K562 (cell line): ENCODE data around the gene RBMS3. TPM values are rescaled to one million over a fixed set of nuclear protein-coding genes. Genes with fewer than 3 reads are reported as not detected.

ENCODE experiments used
- ATAC-seq: fragments of 200-7000 bp; cut with Tn5 transposase; 3 replicates; pipeline ENCODE4 v1.9.1; 2020; ENCODE audit warnings: moderate library complexity
- BruUV-seq: library from RNA; stranded (reverse); fragments of 400-500 nt; replicated peaks from 2 replicates; lab custom pipeline; 2021; lab: Mats Ljungman, UMichigan
- CTCF ChIA-PET: fragments of 300-600 bp; formaldehyde crosslinking; extraction: SDS; loops from one replicate; lab custom pipeline; 2021; ENCODE audit warnings: low intra/inter-chr PET ratio; lab: Yijun Ruan, JAX
- POLR2A ChIA-PET: fragments of 300-600, 350-650 bp; sonication (Branson Sonifier 250); formaldehyde crosslinking; extraction: SDS; loops from one replicate; lab custom pipeline; 2021; ENCODE audit warnings: antibody characterized with exemption, inconsistent platforms; lab: Yijun Ruan, JAX
- DNase-seq, 4 experiments: peaks; one replicate each; pipeline versions ENCODE4 v3.0.0 to v3.0.0-alpha.2; 2011 to 2018; ENCODE audit warnings: low spot score in 3 of 4, mixed read lengths in 3 of 4; ENCODE audit errors: extremely low read depth in 1 of 4
- FAIRE-seq: peaks from 2 replicates; lab custom pipeline; 2011; peaks lifted over from hg19 to GRCh38; lab: Jason Lieb, UNC
- H2AFZ ChIP-seq: 2 replicates; pipeline ENCODE4 v1.6.0; 2011; ENCODE audit warnings: low read depth, low read length, control low read depth, inconsistent platforms
- H3K27ac ChIP-seq: fragments of 200-600 bp; 3 replicates; pipeline ENCODE4 v1.8.0; 2011; ENCODE audit warnings: low read depth, mild to moderate bottlenecking, control low read depth, inconsistent platforms, low read length, moderate library complexity, mixed read lengths; ENCODE audit errors: extremely low read depth
- H3K27me3 ChIP-seq, 2 experiments: fragments of 300-600 bp in 1 of 2; 2 replicates in 1 of 2; 3 replicates in 1 of 2; pipeline versions ENCODE4 v1.6.0 to v1.8.0; 2011; ENCODE audit warnings: inconsistent platforms in 2 of 2, low read length in 2 of 2, mild to moderate bottlenecking in 1 of 2, mixed read lengths in 1 of 2, moderate library complexity in 1 of 2; ENCODE audit not compliant: control insufficient read depth in 2 of 2, insufficient read depth in 2 of 2
- H3K36me3 ChIP-seq: fragments of 300-600 bp; 3 replicates; pipeline ENCODE4 v1.8.0; 2011; ENCODE audit warnings: mild to moderate bottlenecking, low read length, inconsistent platforms; ENCODE audit not compliant: control insufficient read depth, insufficient read depth
- H3K4me1 ChIP-seq, 2 experiments: fragments of 200-600 bp in 1 of 2; replicated peaks in 1 of 2; 2 replicates in 1 of 2; 3 replicates in 1 of 2; pipeline versions ENCODE4 v1.5.1 to v1.8.0; 2011; ENCODE audit warnings: inconsistent platforms in 2 of 2, low read length in 2 of 2, mild to moderate bottlenecking in 1 of 2, mixed read lengths in 1 of 2, moderate library complexity in 1 of 2; ENCODE audit not compliant: control insufficient read depth in 2 of 2, insufficient read depth in 2 of 2
- H3K4me2 ChIP-seq: 2 replicates; pipeline ENCODE4 v1.6.1; 2011; ENCODE audit warnings: low read length, control low read depth, inconsistent platforms, mixed read lengths; ENCODE audit not compliant: insufficient read depth
- H3K4me3 ChIP-seq: fragments of 200-600 bp; sonication (generic), shearing (Covaris generic); 2 replicates; pipeline ENCODE4 v1.5.1; 2016; ENCODE audit warnings: control low read depth, inconsistent platforms
- H3K79me2 ChIP-seq: fragments of 200-600 bp; 3 replicates; pipeline ENCODE4 v1.8.0; 2011; ENCODE audit warnings: low read length, inconsistent platforms; ENCODE audit not compliant: control insufficient read depth, insufficient read depth
- H3K9ac ChIP-seq, 2 experiments: 2 replicates each; pipeline versions ENCODE4 v1.6.0 to v1.6.1; 2011; ENCODE audit warnings: low read depth in 2 of 2, low read length in 2 of 2, control low read depth in 1 of 2, inconsistent platforms in 1 of 2, mild to moderate bottlenecking in 1 of 2, mixed read lengths in 1 of 2; ENCODE audit not compliant: insufficient read depth in 1 of 2
- H3K9me1 ChIP-seq: one replicate; pipeline ENCODE4 v1.6.0; 2011; ENCODE audit warnings: inconsistent platforms, mild to moderate bottlenecking, low read length, moderate library complexity; ENCODE audit not compliant: control insufficient read depth, insufficient read depth
- H3K9me3 ChIP-seq: replicated peaks from 2 replicates; pipeline ENCODE4 v1.5.1; 2011; ENCODE audit warnings: low read depth, low read length, inconsistent platforms; ENCODE audit not compliant: control insufficient read depth, insufficient read depth
- H4K20me1 ChIP-seq: replicated peaks from 2 replicates; pipeline ENCODE4 v1.6.1; 2011; ENCODE audit warnings: low read length, inconsistent platforms, mixed read lengths; ENCODE audit not compliant: control insufficient read depth, insufficient read depth
- CEBPG ChIP-seq, 3 experiments: fragments of 200-800 bp in 1 of 3; sonication (Bioruptor generic) in 1 of 3; sonication (generic) in 1 of 3; formaldehyde crosslinking in 1 of 3; IDR thresholded peaks in 2 of 3; conservative IDR thresholded peaks in 1 of 3; 2 replicates each; pipeline versions ENCODE4 v1.6.1 to v1.8.0; 2016 to 2022; ENCODE audit warnings: missing compliant biosample characterization in 2 of 3, missing genetic modification characterization in 2 of 3, mild to moderate bottlenecking in 1 of 3, missing genetic modification reagents in 1 of 3
- FOXP1 ChIP-seq: sonication (generic); formaldehyde crosslinking; IDR thresholded peaks from 2 replicates; pipeline ENCODE4 v1.8.0; 2022; ENCODE audit warnings: mild to moderate bottlenecking, missing genetic modification reagents
- JUN ChIP-seq, 2 experiments: sonication (generic) in 1 of 2; formaldehyde crosslinking in 1 of 2; IDR thresholded peaks; 2 replicates each; pipeline versions ENCODE4 v1.6.1 to v1.8.0; 2012 to 2022; ENCODE audit warnings: borderline replicate concordance in 2 of 2, mild to moderate bottlenecking in 2 of 2, improper control_type of control experiment in 1 of 2, low read depth in 1 of 2, low read length in 1 of 2, missing genetic modification reagents in 1 of 2
- MEF2A ChIP-seq: IDR thresholded peaks from 2 replicates; pipeline ENCODE4 v1.6.1; 2011; ENCODE audit warnings: low read depth, mild to moderate bottlenecking, low read length, moderate library complexity; ENCODE audit not compliant: control insufficient read depth
- MEIS2 ChIP-seq: fragments of 450-650 bp; IDR thresholded peaks from 2 replicates; pipeline ENCODE4 v1.6.1; 2014; ENCODE audit warnings: mild to moderate bottlenecking; ENCODE audit not compliant: partially characterized antibody
- MTF1 ChIP-seq: fragments of 250-450 bp; sonication (Bioruptor Pico); IDR thresholded peaks from 2 replicates; pipeline ENCODE4 v1.9.0; 2021; ENCODE audit warnings: moderate library complexity, mild to moderate bottlenecking, inconsistent platforms, borderline replicate concordance
- PML ChIP-seq: IDR thresholded peaks from 2 replicates; pipeline ENCODE4 v1.6.1; 2012; ENCODE audit warnings: low read length, inconsistent platforms
- ZNF263 ChIP-seq: sonication (generic); formaldehyde crosslinking; IDR thresholded peaks from 2 replicates; pipeline ENCODE4 v1.8.0; 2022; ENCODE audit warnings: mild to moderate bottlenecking, missing genetic modification reagents, borderline replicate concordance
- WGBS: fragments of 100-300 bp; shearing (Covaris generic); methylation state at CpG from one replicate; pipeline ENCODE4 v1.1.6; 2016; ENCODE audit warnings: low coverage, mixed read lengths; ENCODE audit not compliant: insufficient coverage; ENCODE audit errors: missing lambda C conversion rate; 5-methylcytosine and 5-hydroxymethylcytosine counted together
- in situ Hi-C: fragments of 300-500 bp; cut with MboI; formaldehyde crosslinking; loops from 4 replicates; pipeline ENCODE4 v1.15.0; 2018; ENCODE audit warnings: inconsistent platforms, mixed read lengths
- intact Hi-C: fragments of 100-400 bp; cut with micrococcal nuclease; formaldehyde crosslinking; loops from 2 replicates; pipeline ENCODE4 v1.14.2; 2022
- polyA plus RNA-seq, 8 experiments: library from polyadenylated mRNA; depleted of rRNA in 4 of 8; stranded (reverse) in 5 of 8; unstranded in 3 of 8; fragments of >200 nt; fragmentation: Nextera tagmentation in 2 of 8; fragmentation: Illumina TruSeq in 1 of 8; extraction: Ambion mirVana in 2 of 8; extraction: Trizol in 1 of 8; gene quantifications; 2 replicates each; pipeline versions ENCODE4 v1.2.1 to v1.2.3, GENCODE V29; 2011 to 2014; ENCODE audit warnings: inconsistent platforms in 1 of 8, missing spikeins in 1 of 8
- total RNA-seq, 7 experiments: library from RNA; depleted of rRNA in 6 of 7; stranded (reverse); fragments of >200 nt in 6 of 7; fragmentation: Illumina TruSeq in 2 of 7; extraction: Trizol in 2 of 7; gene quantifications; 2 replicates each; pipeline versions ENCODE4 v1.2.1 to v1.2.3, GENCODE V29; 2011 to 2021; ENCODE audit warnings: low replicate concordance in 1 of 7
- TF ChIP-seq, protein P1 (sequence below): sonication (generic); formaldehyde crosslinking; IDR thresholded peaks from 2 replicates; pipeline ENCODE4 v1.8.0; 2022; ENCODE audit warnings: mild to moderate bottlenecking, missing genetic modification reagents
- TF ChIP-seq, protein P2 (sequence below): sonication (generic); formaldehyde crosslinking; IDR thresholded peaks from 2 replicates; pipeline ENCODE4 v1.8.1; 2023; ENCODE audit warnings: mild to moderate bottlenecking, missing genetic modification reagents
- TF ChIP-seq, protein P3 (sequence below): fragments of 450-650 bp; formaldehyde crosslinking; IDR thresholded peaks from 2 replicates; pipeline ENCODE4 v1.4.0; 2020; ENCODE audit warnings: mild to moderate bottlenecking, mixed read lengths
- TF ChIP-seq, protein P4 (sequence below): sonication (generic); formaldehyde crosslinking; IDR thresholded peaks from 2 replicates; pipeline ENCODE4 v1.8.1; 2023; ENCODE audit warnings: mild to moderate bottlenecking, missing genetic modification reagents, moderate library complexity

Gene RBMS3
- total and polyA plus RNA-seq, 9 of the 15 experiments (the other 6 are each of a cell fraction or from before 2014, with no cell fraction given), result 0.20 TPM; not detected in 8

DNA sequence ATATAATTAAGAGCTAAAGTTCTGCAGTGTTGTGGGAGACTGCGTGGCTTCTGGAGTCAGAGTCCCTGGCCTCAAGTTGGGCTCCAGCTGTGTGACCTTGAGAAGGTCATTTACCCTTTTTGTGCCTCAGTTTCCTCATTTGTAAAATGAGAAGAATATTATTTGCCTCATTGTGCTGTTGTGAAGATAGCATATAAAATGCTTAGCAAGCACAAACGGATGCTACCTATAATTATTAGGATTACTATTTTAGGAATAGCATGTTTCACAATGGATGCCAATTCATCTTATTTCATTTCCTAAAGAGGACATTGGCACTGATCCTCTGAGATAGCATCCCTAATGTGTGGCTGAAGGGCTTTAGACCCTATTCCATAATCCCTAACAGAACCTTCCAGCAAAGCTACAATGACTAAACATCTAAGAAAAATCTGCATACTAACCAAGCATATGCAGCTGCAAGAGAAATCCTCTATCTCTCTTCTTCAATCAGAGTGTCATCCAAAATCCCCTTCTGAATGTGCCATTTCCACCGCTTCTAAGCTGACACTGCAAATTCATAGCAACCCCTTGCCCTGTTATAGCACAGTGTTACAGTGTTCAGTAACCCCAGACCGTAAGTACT is 148.3 kb downstream of the RBMS3 start (continued):
- TF ChIP-seq, protein P1, sequence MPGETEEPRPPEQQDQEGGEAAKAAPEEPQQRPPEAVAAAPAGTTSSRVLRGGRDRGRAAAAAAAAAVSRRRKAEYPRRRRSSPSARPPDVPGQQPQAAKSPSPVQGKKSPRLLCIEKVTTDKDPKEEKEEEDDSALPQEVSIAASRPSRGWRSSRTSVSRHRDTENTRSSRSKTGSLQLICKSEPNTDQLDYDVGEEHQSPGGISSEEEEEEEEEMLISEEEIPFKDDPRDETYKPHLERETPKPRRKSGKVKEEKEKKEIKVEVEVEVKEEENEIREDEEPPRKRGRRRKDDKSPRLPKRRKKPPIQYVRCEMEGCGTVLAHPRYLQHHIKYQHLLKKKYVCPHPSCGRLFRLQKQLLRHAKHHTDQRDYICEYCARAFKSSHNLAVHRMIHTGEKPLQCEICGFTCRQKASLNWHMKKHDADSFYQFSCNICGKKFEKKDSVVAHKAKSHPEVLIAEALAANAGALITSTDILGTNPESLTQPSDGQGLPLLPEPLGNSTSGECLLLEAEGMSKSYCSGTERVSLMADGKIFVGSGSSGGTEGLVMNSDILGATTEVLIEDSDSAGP (CRISPR knock-in tag), result no peak
- TF ChIP-seq FOXP1 (no peak), PML (no peak), JUN (IDR thresholded peaks at IDR 0.05; ENCODE audit: borderline replicate concordance, low read depth, low read length) (no peak), JUN (CRISPR knock-in tag; IDR thresholded peaks at IDR 0.05; ENCODE audit: borderline replicate concordance) (no peak)
- TF ChIP-seq, protein P2, sequence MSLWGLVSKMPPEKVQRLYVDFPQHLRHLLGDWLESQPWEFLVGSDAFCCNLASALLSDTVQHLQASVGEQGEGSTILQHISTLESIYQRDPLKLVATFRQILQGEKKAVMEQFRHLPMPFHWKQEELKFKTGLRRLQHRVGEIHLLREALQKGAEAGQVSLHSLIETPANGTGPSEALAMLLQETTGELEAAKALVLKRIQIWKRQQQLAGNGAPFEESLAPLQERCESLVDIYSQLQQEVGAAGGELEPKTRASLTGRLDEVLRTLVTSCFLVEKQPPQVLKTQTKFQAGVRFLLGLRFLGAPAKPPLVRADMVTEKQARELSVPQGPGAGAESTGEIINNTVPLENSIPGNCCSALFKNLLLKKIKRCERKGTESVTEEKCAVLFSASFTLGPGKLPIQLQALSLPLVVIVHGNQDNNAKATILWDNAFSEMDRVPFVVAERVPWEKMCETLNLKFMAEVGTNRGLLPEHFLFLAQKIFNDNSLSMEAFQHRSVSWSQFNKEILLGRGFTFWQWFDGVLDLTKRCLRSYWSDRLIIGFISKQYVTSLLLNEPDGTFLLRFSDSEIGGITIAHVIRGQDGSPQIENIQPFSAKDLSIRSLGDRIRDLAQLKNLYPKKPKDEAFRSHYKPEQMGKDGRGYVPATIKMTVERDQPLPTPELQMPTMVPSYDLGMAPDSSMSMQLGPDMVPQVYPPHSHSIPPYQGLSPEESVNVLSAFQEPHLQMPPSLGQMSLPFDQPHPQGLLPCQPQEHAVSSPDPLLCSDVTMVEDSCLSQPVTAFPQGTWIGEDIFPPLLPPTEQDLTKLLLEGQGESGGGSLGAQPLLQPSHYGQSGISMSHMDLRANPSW (CRISPR knock-in tag), result no peak

DNA sequence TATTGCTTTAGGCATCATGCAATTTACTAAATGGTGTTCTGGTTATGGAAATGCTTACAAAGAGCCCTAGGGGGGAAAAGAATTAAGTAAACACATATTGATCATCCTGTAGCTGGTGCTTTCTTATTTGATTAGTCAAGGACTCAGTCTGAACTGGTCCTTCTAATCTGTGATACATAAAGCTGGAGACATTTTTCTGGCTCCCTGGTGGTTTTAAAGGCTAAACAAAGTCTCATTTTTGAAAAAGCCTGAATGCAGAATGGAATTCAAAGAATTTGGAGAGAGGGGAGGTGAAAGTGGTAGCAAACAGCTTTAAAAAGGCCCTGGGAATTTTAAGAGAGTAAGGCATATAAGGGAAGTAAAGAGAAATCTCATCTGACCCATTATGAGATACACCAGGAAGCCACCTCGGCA is 149.7 kb downstream of the RBMS3 start:
- ChIA-PET CTCF (no interaction called here), POLR2A (no interaction called here)
- in situ Hi-C loops, result no loop called here
- no peaks in the 10 kb centered on the region for H3K79me2 ChIP-seq
- H3K9ac ChIP-seq, result no peak overlapping the region
- no peak overlapping the region for H3K4me2 ChIP-seq
- H4K20me1 ChIP-seq, result no peaks in the 10 kb centered on the region
- intact Hi-C loops, result no loop called here
- no peak overlapping the region for H2AFZ ChIP-seq
- FAIRE-seq (no peak), ATAC-seq (no peak), DNase-seq (no peak)
- BruUV-seq, result no TSS peak
- H3K27ac ChIP-seq, result no peak overlapping the region
- no peaks in the 10 kb centered on the region for H3K27me3 ChIP-seq
- H3K9me1 ChIP-seq, result no peaks in the 10 kb centered on the region
- H3K9me3 ChIP-seq, result no peaks in the 10 kb centered on the region
- H3K4me1 ChIP-seq, result no peaks in the 10 kb centered on the region
- WGBS, result 0% methylated on average over 1 of the region's 1 CpG
- H3K4me3 ChIP-seq, result no peak overlapping the region
- H3K36me3 ChIP-seq, result no peaks in the 10 kb centered on the region
- no peak for TF ChIP-seq CEBPG (CRISPR knock-in tag; IDR thresholded peaks at IDR 0.05)
- TF ChIP-seq CEBPG (tag; conservative IDR thresholded peaks at IDR 0.05 in 1 of 2, IDR thresholded peaks at IDR 0.05 in 1 of 2), result no peak
- TF ChIP-seq MEF2A, result no peak
- TF ChIP-seq MTF1 (CRISPR knock-in tag), result no peak
- TF ChIP-seq MEIS2, result no peak
- TF ChIP-seq ZNF263 (CRISPR knock-in tag), result no peak
- TF ChIP-seq, protein P3, sequence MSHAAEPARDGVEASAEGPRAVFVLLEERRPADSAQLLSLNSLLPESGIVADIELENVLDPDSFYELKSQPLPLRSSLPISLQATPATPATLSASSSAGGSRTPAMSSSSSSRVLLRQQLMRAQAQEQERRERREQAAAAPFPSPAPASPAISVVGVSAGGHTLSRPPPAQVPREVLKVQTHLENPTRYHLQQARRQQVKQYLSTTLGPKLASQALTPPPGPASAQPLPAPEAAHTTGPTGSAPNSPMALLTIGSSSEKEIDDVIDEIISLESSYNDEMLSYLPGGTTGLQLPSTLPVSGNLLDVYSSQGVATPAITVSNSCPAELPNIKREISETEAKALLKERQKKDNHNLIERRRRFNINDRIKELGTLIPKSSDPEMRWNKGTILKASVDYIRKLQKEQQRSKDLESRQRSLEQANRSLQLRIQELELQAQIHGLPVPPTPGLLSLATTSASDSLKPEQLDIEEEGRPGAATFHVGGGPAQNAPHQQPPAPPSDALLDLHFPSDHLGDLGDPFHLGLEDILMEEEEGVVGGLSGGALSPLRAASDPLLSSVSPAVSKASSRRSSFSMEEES (CRISPR knock-in tag), result no peak
- TF ChIP-seq, protein P4, sequence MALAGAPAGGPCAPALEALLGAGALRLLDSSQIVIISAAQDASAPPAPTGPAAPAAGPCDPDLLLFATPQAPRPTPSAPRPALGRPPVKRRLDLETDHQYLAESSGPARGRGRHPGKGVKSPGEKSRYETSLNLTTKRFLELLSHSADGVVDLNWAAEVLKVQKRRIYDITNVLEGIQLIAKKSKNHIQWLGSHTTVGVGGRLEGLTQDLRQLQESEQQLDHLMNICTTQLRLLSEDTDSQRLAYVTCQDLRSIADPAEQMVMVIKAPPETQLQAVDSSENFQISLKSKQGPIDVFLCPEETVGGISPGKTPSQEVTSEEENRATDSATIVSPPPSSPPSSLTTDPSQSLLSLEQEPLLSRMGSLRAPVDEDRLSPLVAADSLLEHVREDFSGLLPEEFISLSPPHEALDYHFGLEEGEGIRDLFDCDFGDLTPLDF (CRISPR knock-in tag), result no peak
